HL-60 (cell line): ENCODE measurements around the gene MUSK.

Source experiments
- DNase-seq, 2 experiments: peaks; one replicate each; pipeline ENCODE4 v3.0.0-alpha.2; 2010 to 2020; ENCODE audit warnings: low read depth in 1 of 2, low spot score in 1 of 2
- H3K27ac ChIP-seq: fragments of 250-450 bp; sonication (Bioruptor Pico); replicated peaks from 2 replicates; pipeline ENCODE4 v1.5.1; 2020; ENCODE audit warnings: mild to moderate bottlenecking, moderate library complexity
- H3K27me3 ChIP-seq: fragments of 250-450 bp; sonication (Bioruptor Pico); 2 replicates; pipeline ENCODE4 v1.5.1; 2021; ENCODE audit warnings: mild to moderate bottlenecking, moderate library complexity; ENCODE audit not compliant: insufficient read depth, poor library complexity, severe bottlenecking
- H3K4me3 ChIP-seq: replicated peaks from 2 replicates; pipeline ENCODE4 v1.5.1; 2011; ENCODE audit warnings: mild to moderate bottlenecking, control low read depth, low read length; ENCODE audit not compliant: insufficient read depth
- CTCF ChIP-seq: IDR thresholded peaks from one replicate; pipeline ENCODE4 v1.5.1; 2011; ENCODE audit warnings: low read length, control low read depth, inconsistent platforms; ENCODE audit not compliant: insufficient read depth
- GABPA ChIP-seq: IDR thresholded peaks from 2 replicates; pipeline ENCODE4 v1.6.1; 2012; ENCODE audit warnings: low read depth
- POLR2AphosphoS5 ChIP-seq: IDR thresholded peaks from 2 replicates; pipeline ENCODE4 v1.6.1; 2012; ENCODE audit warnings: low read depth
- REST ChIP-seq: IDR thresholded peaks from 2 replicates; pipeline ENCODE4 v1.6.1; 2012; ENCODE audit warnings: low read depth; ENCODE audit not compliant: insufficient replicate concordance
- SPI1 ChIP-seq: IDR thresholded peaks from 2 replicates; pipeline ENCODE4 v1.6.1; 2012; ENCODE audit warnings: low read depth, mild to moderate bottlenecking, borderline replicate concordance

Gene MUSK

GRCh38 chr9:110812886-110813285 lies 144.3 kb downstream of the MUSK start:
- Histone ChIP-seq H3K4me3 (no peak overlapping the region), H3K27ac (no peak overlapping the region), H3K27me3 (no peaks in the 10 kb centered on the region)
- DNase-seq, result no peak
- TF ChIP-seq CTCF (no peak), SPI1 (no peak), REST (no peak), GABPA (no peak), POLR2AphosphoS5 (no peak)

GRCh38 chr9:110814159-110814558 lies 145.6 kb downstream of the MUSK start:
- H3K27ac ChIP-seq, result no peak overlapping the region
- TF ChIP-seq SPI1, result no peak
- TF ChIP-seq REST, result no peak
- no peak for TF ChIP-seq POLR2AphosphoS5
- TF ChIP-seq CTCF, result no peak
- TF ChIP-seq GABPA, result no peak
- H3K27me3 ChIP-seq, result no peaks in the 10 kb centered on the region
- no peak for DNase-seq
- H3K4me3 ChIP-seq, result no peak overlapping the region

GRCh38 chr9:110815361-110815760 lies 146.8 kb downstream of the MUSK start:
- peak; percentile 90 for TF ChIP-seq SPI1
- no peak for TF ChIP-seq POLR2AphosphoS5
- DNase-seq, result no peak
- Histone ChIP-seq H3K4me3 (no peak overlapping the region), H3K27ac (no peak overlapping the region), H3K27me3 (no peaks in the 10 kb centered on the region)

GRCh38 chr9:110820381-110820780 lies 151.8 kb downstream of the MUSK start:
- no peak overlapping the region for H3K27ac ChIP-seq
- DNase-seq, result no peak
- H3K27me3 ChIP-seq, result no peaks in the 10 kb centered on the region
- TF ChIP-seq POLR2AphosphoS5 (no peak), REST (no peak), CTCF (no peak), SPI1 (no peak)
- no peak overlapping the region for H3K4me3 ChIP-seq
